Middle frontal gyrus (tissue), 1 donor: ENCODE results near the gene ACP6.
A peak's percentile ranks its signal among the peaks of the same experiment; 100 is the strongest.
"Not testable (repeated sequence)": the region's sequence is repeated elsewhere in the genome, so short reads cannot be mapped to it uniquely, and the experiment has no call there.

Experiments used
- DNase-seq: peaks from one replicate; pipeline ENCODE4 v3.0.0-alpha.2; 2015; ENCODE audit warnings: low spot score; ENCODE audit errors: extremely low spot score

ACP6 gene

GRCh38 chr1:147670319-147671001, at the start of gene ACP6:
TSS of gene ACP6 (minus strand) at chr1:147670524. CDS start at chr1:147670048, 476 bp downstream.
- DNase-seq: peak; percentile 94

GRCh38 chr1:147719711-147720225, 49.4 kb upstream of the ACP6 start:
- no peak for DNase-seq

DNA sequence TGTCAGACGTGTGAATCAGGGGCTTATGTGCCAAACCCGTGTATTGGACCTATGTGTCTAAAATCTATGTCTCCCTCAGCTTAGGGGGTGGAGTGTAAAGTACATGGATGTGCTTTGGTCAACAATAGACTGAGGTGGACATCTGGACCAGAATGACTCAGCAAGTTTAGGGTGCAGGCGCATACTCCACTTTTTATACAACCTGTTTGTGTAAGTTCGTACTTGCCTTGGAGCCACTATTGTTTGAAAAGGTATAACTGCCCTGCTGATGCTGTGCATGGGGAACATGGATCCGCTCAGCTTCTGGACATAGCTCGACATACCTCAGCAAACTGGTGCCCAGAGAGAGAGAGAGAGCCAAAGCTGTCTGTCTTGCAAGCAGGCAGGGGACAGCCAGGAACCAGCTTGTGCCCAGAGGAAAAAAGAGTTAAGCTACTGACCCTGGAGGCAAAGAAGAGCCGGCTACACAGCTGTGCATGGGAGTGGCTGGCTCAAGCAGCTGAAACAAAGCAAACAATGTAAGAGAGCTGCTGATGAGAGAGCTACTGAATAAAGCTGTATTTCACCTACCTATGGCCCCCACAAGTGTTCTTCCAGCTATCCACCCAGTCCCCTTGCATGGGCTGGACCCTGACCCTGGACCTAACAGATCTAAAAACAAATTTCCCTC, 48.8 kb upstream of the ACP6 start:
- no peak for DNase-seq

GRCh38 chr1:147717706-147718097, 47.4 kb upstream of the ACP6 start:
- DNase-seq: no peak

DNA sequence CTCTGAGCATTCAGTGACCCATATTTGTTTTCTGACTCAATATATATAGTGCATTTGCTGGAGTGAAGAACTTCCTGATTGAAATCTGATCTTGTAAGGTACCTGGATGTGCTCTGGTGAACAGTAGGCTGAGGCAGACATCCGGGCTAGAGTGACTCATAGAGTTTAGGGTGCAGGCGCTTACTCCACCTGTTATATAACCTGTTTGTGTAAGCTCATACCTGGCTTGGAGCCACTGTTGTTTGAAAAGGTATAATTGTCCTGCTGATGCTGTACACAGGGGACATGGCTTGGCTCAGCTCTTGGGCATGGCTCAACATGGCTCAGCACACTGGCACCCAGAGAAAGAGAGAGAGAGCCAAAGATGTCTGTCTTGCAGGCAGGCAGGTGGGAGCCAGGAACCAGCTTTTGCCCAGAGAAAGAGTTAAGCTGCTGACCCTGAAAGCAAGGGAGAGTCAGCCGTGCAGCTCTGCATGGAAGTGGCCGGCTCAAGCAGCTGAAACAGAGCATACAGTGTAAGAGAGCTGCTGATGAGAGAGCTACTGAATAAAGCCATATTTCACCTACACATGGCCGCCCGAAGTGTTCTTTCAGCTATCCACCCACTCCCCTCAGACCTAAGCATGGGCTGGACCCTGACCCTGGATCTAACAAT, 46.9 kb upstream of the ACP6 start:
- no peak for DNase-seq

DNA sequence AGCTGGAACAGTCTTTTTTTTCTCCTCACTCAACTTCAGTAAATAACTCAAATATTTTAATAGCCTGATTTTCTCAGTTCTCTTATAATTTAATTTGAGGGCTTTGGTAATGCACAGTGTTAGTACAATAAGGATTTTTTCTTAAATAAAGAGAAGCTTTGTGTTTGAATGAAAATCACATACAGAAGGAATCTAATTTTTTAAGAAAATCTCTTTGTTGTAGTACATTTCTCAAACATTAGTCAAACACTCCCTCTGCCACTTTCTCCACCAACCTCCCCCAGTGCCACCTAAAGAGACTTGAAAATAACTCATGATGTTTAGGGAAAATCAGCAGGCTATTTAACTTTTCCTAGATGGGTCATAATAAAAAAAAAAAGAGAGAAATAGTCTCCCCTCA, 42.3 kb upstream of the ACP6 start:
- DNase-seq: no peak

- peak; percentile 59 for DNase-seq
Measured at GRCh38 chr1:147700042-147701006, 30.0 kb upstream of the ACP6 start.

DNA sequence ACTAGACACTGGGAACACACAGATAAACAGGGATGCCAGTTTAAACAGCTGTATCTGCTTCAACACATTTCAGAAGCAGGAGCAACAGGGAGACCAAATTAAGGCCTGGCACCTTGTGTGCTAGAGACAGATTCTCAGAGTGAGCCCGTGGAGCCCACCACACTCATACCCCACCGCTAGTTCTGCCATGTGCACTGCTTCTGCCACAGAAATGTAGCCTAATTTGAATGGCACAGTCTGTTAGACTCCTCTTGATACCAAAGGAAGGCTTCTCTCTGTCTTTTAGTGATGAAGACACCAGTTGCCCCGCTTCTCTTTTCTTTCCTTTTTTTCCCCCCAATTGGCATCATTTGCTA, 29.3 kb upstream of the ACP6 start:
- no peak for DNase-seq

GRCh38 chr1:147683163-147683763, 12.9 kb upstream of the ACP6 start:
- no peak for DNase-seq

DNA sequence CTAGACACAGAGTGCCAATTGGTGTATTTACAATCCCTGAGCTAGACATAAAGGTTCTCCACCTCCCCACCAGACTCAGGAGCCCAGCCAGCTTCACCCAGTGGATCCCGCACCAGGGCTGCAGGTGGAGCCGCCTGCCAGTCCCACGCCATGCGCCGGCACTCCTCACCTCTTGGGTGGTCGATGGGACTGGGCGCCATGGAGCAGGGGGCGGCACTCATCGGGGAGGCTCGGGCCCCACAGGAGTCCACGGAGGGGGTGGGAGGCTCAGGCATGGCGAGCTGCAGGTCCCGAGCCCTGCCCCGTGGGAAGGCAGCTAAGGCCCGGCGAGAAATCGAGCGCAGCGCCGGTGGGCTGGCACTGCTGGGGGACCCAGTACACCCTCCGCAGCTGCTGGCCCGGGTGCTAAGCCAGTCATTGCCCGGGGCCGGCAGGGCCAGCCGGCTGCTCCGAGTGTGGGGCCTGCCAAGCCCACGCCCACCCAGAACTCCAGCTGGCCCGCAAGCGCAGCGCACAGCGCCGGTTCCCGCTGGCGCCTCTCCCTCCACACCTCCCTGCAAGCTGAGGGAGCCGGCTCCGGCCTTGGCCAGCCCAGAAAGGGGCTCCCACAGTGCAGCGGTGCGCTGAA, 10.4 kb upstream of the ACP6 start:
- not testable (repeated sequence) for DNase-seq

- DNase-seq: not testable (repeated sequence)
Measured at GRCh38 chr1:147677681-147678080, 7.4 kb upstream of the ACP6 start.

GRCh38 chr1:147676311-147677085, 6.2 kb upstream of the ACP6 start:
- DNase-seq: no peak

- DNase-seq: no peak
Measured at GRCh38 chr1:147673816-147674215, 3.5 kb upstream of the ACP6 start.

DNA sequence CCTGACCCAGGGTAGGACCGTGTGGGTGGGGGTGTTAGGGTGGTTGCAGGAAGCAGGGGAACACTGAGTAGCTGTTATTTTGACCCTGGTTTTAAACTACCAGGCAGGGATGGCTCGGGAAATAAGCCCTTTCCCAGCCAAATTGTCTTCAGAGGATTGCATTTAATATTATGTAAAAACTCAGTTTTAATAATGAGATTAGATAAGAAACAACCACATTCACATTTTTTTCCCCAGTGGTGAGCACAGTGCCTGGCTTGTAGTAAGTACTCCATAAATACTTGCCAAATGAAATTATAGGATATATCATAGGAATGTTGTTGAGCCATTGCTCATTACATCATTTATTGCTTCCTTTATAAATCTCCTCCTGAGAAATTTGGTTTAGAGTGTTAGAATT, 3.1 kb upstream of the ACP6 start:
- no peak for DNase-seq

GRCh38 chr1:147669469-147670318, 630 bp downstream of the ACP6 start:
- DNase-seq: no peak

DNA sequence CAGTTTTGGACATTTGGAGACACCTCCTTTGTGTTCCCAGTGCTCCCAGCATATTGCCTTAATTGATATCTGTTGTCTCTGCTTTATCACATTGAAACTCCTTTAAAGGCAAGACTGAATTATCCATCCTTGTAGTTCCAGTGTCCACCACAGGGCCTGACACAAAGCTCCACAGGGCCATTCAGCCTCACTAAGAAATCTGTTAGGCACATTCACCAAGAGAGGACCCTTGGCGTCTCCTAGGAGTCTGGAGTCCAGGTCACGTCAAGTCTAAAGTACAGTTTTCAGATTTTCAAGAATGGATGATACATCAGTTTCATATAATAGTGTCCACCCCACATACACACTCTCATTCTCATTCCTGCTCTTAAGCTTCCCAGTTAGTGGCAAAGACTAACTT, 4.8 kb downstream of the ACP6 start:
- no peak for DNase-seq

DNA sequence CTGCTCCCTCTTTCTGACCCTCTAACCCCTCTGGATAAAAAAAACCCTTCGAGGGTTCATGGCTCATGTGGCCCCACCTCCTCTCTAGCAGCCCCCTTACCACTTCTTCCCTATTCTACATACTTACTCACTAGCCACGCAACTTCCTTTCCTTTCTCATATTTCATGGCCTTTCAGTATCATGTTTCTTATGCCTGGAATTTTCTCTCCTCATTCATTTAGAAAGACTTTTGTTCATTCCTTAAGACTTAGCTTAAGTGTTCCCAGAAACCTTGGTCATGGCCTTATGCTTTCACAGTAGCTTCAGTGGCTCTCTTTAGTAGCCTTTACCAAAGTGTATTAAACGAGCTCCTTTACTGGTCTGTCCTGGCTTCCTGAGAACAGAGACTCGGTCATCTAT, 6.1 kb downstream of the ACP6 start:
- DNase-seq: no peak

GRCh38 chr1:147654511-147654910, 15.8 kb downstream of the ACP6 start:
- DNase-seq: no peak

DNA sequence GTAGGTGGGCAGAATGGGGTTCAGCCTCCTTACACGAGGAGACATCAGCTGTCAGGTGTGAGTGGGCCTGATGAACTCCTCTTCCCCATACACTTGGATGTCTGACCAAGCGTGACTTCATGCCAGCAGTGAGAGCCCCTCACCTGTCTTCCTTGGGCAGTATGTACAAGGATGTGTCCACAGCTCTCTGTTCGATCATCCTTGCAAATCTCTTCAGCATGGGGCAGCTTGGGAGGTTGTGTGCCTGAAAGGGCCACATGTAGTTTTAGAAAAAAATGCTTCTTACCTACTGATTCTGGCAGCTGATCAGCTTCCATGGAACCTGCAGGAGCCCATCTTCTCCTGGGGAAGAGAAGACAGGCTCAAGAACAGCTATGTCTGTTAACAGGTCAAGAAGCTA, 18.0 kb downstream of the ACP6 start:
- DNase-seq: no peak
